Activated T-cell treated with anti-CD3 and anti-CD28 coated beads, Interleukin-2, amount 50 U/mL, for 24 hours (primary cell): ENCODE data around the gene RCE1.

Experiments
- DNase-seq: peaks from one replicate; pipeline ENCODE4 v3.0.0-alpha.2; 2020
- H3K27ac Mint-ChIP-seq: 2 replicates; pipeline ENCODE4 v1.8.0; 2020; ENCODE audit warnings: mild to moderate bottlenecking, mixed read lengths
- H3K27me3 Mint-ChIP-seq: 2 replicates; pipeline ENCODE4 v1.8.0; 2020; ENCODE audit warnings: mixed read lengths
- H3K36me3 Mint-ChIP-seq: 2 replicates; pipeline ENCODE4 v1.8.0; 2020; ENCODE audit warnings: low read depth, mixed read lengths
- H3K4me1 Mint-ChIP-seq: 2 replicates; pipeline ENCODE4 v1.8.0; 2020; ENCODE audit warnings: low read depth, mixed read lengths
- H3K4me3 Mint-ChIP-seq: 2 replicates; pipeline ENCODE4 v1.8.0; 2020; ENCODE audit warnings: mild to moderate bottlenecking, moderate library complexity, mixed read lengths
- H3K9me3 Mint-ChIP-seq: 2 replicates; pipeline ENCODE4 v1.8.0; 2020; ENCODE audit warnings: mixed read lengths

Gene RCE1

GRCh38 chr11:66850235-66850587 is 7.0 kb downstream of the RCE1 start:
- Mint-ChIP-seq H3K27me3 (no peaks in the 10 kb centered on the region), H3K4me1 (peaks cover 13% of the 10 kb centered on the region), H3K4me3 (no peak overlapping the region), H3K9me3 (no peaks in the 10 kb centered on the region), H3K36me3 (peaks cover 34% of the 10 kb centered on the region), H3K27ac (no peak overlapping the region)
- no peak for DNase-seq

GRCh38 chr11:66850588-66851238 is 7.5 kb downstream of the RCE1 start:
- no peak for DNase-seq
- no peaks in the 10 kb centered on the region for H3K27me3 Mint-ChIP-seq
- no peak overlapping the region for H3K27ac Mint-ChIP-seq
- no peak overlapping the region for H3K4me3 Mint-ChIP-seq
- H3K36me3 Mint-ChIP-seq: peaks cover 29% of the 10 kb centered on the region
- H3K9me3 Mint-ChIP-seq: no peaks in the 10 kb centered on the region
- peaks cover 13% of the 10 kb centered on the region for H3K4me1 Mint-ChIP-seq

GRCh38 chr11:66851239-66851596 is 8.0 kb downstream of the RCE1 start:
- Mint-ChIP-seq H3K27ac (no peak overlapping the region), H3K9me3 (no peaks in the 10 kb centered on the region), H3K27me3 (no peaks in the 10 kb centered on the region), H3K4me3 (no peak overlapping the region), H3K4me1 (peaks cover 15% of the 10 kb centered on the region), H3K36me3 (peaks cover 24% of the 10 kb centered on the region)
- DNase-seq: no peak

GRCh38 chr11:66851698-66852465 is 8.6 kb downstream of the RCE1 start:
- H3K4me3 Mint-ChIP-seq: no peak overlapping the region
- DNase-seq: no peak
- H3K4me1 Mint-ChIP-seq: peaks cover 15% of the 10 kb centered on the region
- no peaks in the 10 kb centered on the region for H3K27me3 Mint-ChIP-seq
- H3K27ac Mint-ChIP-seq: no peak overlapping the region
- H3K36me3 Mint-ChIP-seq: peaks cover 20% of the 10 kb centered on the region
- no peaks in the 10 kb centered on the region for H3K9me3 Mint-ChIP-seq

- Mint-ChIP-seq H3K4me3 (no peak overlapping the region), H3K27ac (no peak overlapping the region), H3K4me1 (peaks cover 15% of the 10 kb centered on the region)
Observed at GRCh38 chr11:66852466-66853241, 9.4 kb downstream of the RCE1 start.

GRCh38 chr11:66853242-66854229 is 10.3 kb downstream of the RCE1 start:
- H3K27ac Mint-ChIP-seq: no peak overlapping the region
- H3K36me3 Mint-ChIP-seq: peaks cover 11% of the 10 kb centered on the region
- no peak for DNase-seq
- no peak overlapping the region for H3K4me3 Mint-ChIP-seq
- no peaks in the 10 kb centered on the region for H3K9me3 Mint-ChIP-seq
- H3K4me1 Mint-ChIP-seq: peaks cover 15% of the 10 kb centered on the region
- H3K27me3 Mint-ChIP-seq: no peaks in the 10 kb centered on the region

More at GRCh38 chr11:66852466-66853241, 9.4 kb downstream of the RCE1 start:
- Mint-ChIP-seq H3K9me3 (no peaks in the 10 kb centered on the region), H3K36me3 (peaks cover 17% of the 10 kb centered on the region), H3K27me3 (no peaks in the 10 kb centered on the region)
- no peak for DNase-seq

- H3K36me3 Mint-ChIP-seq: peaks cover 9% of the 10 kb centered on the region
- H3K4me1 Mint-ChIP-seq: peaks cover 15% of the 10 kb centered on the region
- no peak for DNase-seq
- no peak overlapping the region for H3K4me3 Mint-ChIP-seq
- H3K27me3 Mint-ChIP-seq: no peaks in the 10 kb centered on the region
- H3K27ac Mint-ChIP-seq: no peak overlapping the region
- H3K9me3 Mint-ChIP-seq: no peaks in the 10 kb centered on the region
Observed at GRCh38 chr11:66854231-66854661, 11.0 kb downstream of the RCE1 start.

- no peak for DNase-seq
- H3K27ac Mint-ChIP-seq: no peak overlapping the region
- peak overlapping the region; percentile 91 for H3K4me3 Mint-ChIP-seq
- H3K9me3 Mint-ChIP-seq: no peaks in the 10 kb centered on the region
- H3K27me3 Mint-ChIP-seq: no peaks in the 10 kb centered on the region
- H3K4me1 Mint-ChIP-seq: peaks cover 15% of the 10 kb centered on the region
- H3K36me3 Mint-ChIP-seq: peaks cover 9% of the 10 kb centered on the region
Observed at GRCh38 chr11:66854729-66855211, 11.5 kb downstream of the RCE1 start.

GRCh38 chr11:66855574-66856495 is 12.6 kb downstream of the RCE1 start:
- H3K36me3 Mint-ChIP-seq: peaks cover 9% of the 10 kb centered on the region
- H3K4me1 Mint-ChIP-seq: peaks cover 13% of the 10 kb centered on the region
- no peaks in the 10 kb centered on the region for H3K9me3 Mint-ChIP-seq
- H3K4me3 Mint-ChIP-seq: peak overlapping the region; percentile 91
- peak overlapping the region; percentile 44 for H3K27ac Mint-ChIP-seq
- H3K27me3 Mint-ChIP-seq: no peaks in the 10 kb centered on the region
- DNase-seq: peak; percentile 88

- Mint-ChIP-seq H3K27me3 (no peaks in the 10 kb centered on the region), H3K4me1 (peaks cover 10% of the 10 kb centered on the region), H3K4me3 (peak within 1 kb of the TSS; percentile 91), H3K36me3 (peaks cover 9% of the 10 kb centered on the region), H3K27ac (peak within 1 kb of the TSS; percentile 93), H3K9me3 (no peaks in the 10 kb centered on the region)
- DNase-seq: no peak
Observed at GRCh38 chr11:66856496-66857233, 13.4 kb downstream of the RCE1 start, which contains the start of gene LRFN4. LRFN4 (plus strand) TSS chr11:66857064; CDS start chr11:66857745, 681 bp downstream.

GRCh38 chr11:66857234-66857926 is 14.1 kb downstream of the RCE1 start:
- DNase-seq: peak; percentile 44
- peaks cover 9% of the 10 kb centered on the region for H3K36me3 Mint-ChIP-seq
- no peaks in the 10 kb centered on the region for H3K27me3 Mint-ChIP-seq
- peaks cover 4% of the 10 kb centered on the region for H3K4me1 Mint-ChIP-seq
- H3K9me3 Mint-ChIP-seq: no peaks in the 10 kb centered on the region
- peak overlapping the region; percentile 81 for H3K4me3 Mint-ChIP-seq
- peak overlapping the region; percentile 63 for H3K27ac Mint-ChIP-seq

- peak overlapping the region; percentile 81 for H3K4me3 Mint-ChIP-seq
- H3K4me1 Mint-ChIP-seq: peaks cover 4% of the 10 kb centered on the region
- no peaks in the 10 kb centered on the region for H3K27me3 Mint-ChIP-seq
- peaks cover 9% of the 10 kb centered on the region for H3K36me3 Mint-ChIP-seq
- DNase-seq: no peak
- H3K9me3 Mint-ChIP-seq: no peaks in the 10 kb centered on the region
- H3K27ac Mint-ChIP-seq: no peak overlapping the region
Observed at GRCh38 chr11:66857927-66858185, 14.6 kb downstream of the RCE1 start.
